HTERT RPE-1 (cell line): ENCODE data around the gene PLPP6.

ENCODE experiments used
- in situ Hi-C: fragments of 300-500 bp; cut with MboI; formaldehyde crosslinking; loops from 4 replicates; pipeline ENCODE4 v1.14.3; 2020; ENCODE audit warnings: low sequenced_read_pairs

The PLPP6 gene

GRCh38 chr9:4690144-4690543 is 28.1 kb downstream of the PLPP6 start:
- in situ Hi-C loops: no loop called here

- in situ Hi-C loops: no loop called here
These were observed 29.7 kb downstream of the PLPP6 start for GRCh38 chr9:4691795-4692194.

GRCh38 chr9:4700091-4700490 is 38.0 kb downstream of the PLPP6 start:
- in situ Hi-C loops: no loop called here

- in situ Hi-C loops: no loop called here
These were observed 38.8 kb downstream of the PLPP6 start for GRCh38 chr9:4700932-4701331.

GRCh38 chr9:4701526-4701925 is 39.4 kb downstream of the PLPP6 start:
- in situ Hi-C loops: no loop called here

GRCh38 chr9:4704129-4704528 is 42.0 kb downstream of the PLPP6 start:
- in situ Hi-C loops: no loop called here

- in situ Hi-C loops: no loop called here
These were observed 43.9 kb downstream of the PLPP6 start for GRCh38 chr9:4706021-4706420.

- in situ Hi-C loops: no loop called here
These were observed 45.0 kb downstream of the PLPP6 start for GRCh38 chr9:4706971-4707622.

GRCh38 chr9:4709380-4709779 is 47.3 kb downstream of the PLPP6 start:
- in situ Hi-C loops: no loop called here

- in situ Hi-C loops: no loop called here
These were observed 51.8 kb downstream of the PLPP6 start for GRCh38 chr9:4713849-4714248.

- in situ Hi-C loops: no loop called here
These were observed 52.3 kb downstream of the PLPP6 start for GRCh38 chr9:4714266-4715016.
